RWPE2 (cell line): Measurements from ENCODE around the gene LSM4.

Experiments used
- ATAC-seq: fragments of 200-7000 bp; cut with Tn5 transposase; 3 replicates; pipeline ENCODE4 v1.9.1; 2021; ENCODE audit warnings: low read depth
- DNase-seq: peaks from one replicate; pipeline ENCODE4 v3.0.0-alpha.2; 2020; ENCODE audit warnings: low spot score
- H3K27ac ChIP-seq: fragments of 450-650 bp; 2 replicates; pipeline ENCODE4 v1.5.1; 2017; ENCODE audit warnings: mild to moderate bottlenecking; ENCODE audit not compliant: poor library complexity, severe bottlenecking
- H3K27me3 ChIP-seq: fragments of 250-450 bp; sonication (Bioruptor Pico); 2 replicates; pipeline ENCODE4 v1.5.1; 2021; ENCODE audit warnings: mild to moderate bottlenecking, moderate library complexity; ENCODE audit not compliant: insufficient read depth, poor library complexity, severe bottlenecking
- H3K36me3 ChIP-seq: fragments of 250-450 bp; sonication (Bioruptor Pico); 2 replicates; pipeline ENCODE4 v1.5.1; 2020; ENCODE audit warnings: low read depth, mild to moderate bottlenecking, moderate library complexity
- H3K4me1 ChIP-seq: fragments of 250-450 bp; sonication (Bioruptor Pico); 2 replicates; pipeline ENCODE4 v1.5.1; 2021; ENCODE audit warnings: mild to moderate bottlenecking, moderate library complexity; ENCODE audit not compliant: insufficient read depth, poor library complexity, severe bottlenecking
- H3K4me3 ChIP-seq: fragments of 250-450 bp; sonication (Bioruptor Pico); 2 replicates; pipeline ENCODE4 v1.5.1; 2021; ENCODE audit warnings: mild to moderate bottlenecking, moderate library complexity; ENCODE audit not compliant: severe bottlenecking
- H3K9me3 ChIP-seq: fragments of 250-450 bp; sonication (Bioruptor Pico); 2 replicates; pipeline ENCODE4 v1.5.1; 2021; ENCODE audit warnings: mild to moderate bottlenecking, moderate library complexity; ENCODE audit not compliant: severe bottlenecking
- TF ChIP-seq, protein P1 (sequence below): fragments of 450-650 bp; IDR thresholded peaks from one replicate; pipeline ENCODE4 v1.5.1; 2017; ENCODE audit warnings: mild to moderate bottlenecking, moderate library complexity; ENCODE audit not compliant: poor library complexity, severe bottlenecking

The LSM4 gene

DNA sequence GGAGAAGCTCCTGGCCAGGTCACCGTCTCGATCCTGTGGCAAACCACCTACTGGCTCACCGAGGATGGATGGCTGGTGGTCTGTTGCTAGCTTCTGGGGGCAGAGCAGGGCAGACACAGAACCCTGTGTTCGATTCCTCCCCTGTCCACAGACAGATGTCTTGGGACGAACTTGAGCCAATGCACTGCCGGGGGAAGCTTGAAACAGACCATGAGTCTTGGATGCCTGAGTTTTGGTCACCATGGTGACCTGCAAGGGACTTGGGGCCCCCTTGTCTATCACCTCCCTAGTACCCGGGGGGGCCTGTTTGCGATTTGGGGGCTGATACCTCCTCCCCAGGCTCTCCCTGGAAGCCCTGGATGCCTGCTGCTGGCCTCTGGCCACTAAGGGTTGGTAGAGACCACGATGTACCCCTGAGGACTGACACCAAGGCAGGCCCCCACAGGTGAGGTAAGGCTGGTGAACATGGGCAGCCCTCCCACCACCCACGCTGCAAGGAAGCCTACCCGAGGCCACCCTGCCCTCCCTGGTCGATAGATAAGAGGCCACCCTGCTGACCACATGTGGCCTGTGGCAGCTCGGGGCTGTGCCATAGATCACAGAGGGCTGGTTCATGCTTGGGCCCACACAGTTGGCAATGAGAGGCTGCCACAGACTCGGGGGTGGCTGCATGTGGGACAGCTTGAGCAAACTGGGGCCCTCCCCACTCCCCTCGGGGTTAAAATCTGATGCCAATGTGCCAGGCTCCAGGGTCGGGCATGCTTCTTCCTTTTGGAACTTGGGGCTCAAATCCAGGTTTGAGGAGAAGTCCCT, 59.3 kb downstream of the LSM4 start:
- Histone ChIP-seq H3K4me1 (no peaks in the 10 kb centered on the region), H3K27me3 (no peaks in the 10 kb centered on the region), H3K27ac (no peak overlapping the region), H3K36me3 (no peaks in the 10 kb centered on the region), H3K9me3 (no peaks in the 10 kb centered on the region), H3K4me3 (no peak overlapping the region)
- no peak for DNase-seq
- TF ChIP-seq, protein P1, sequence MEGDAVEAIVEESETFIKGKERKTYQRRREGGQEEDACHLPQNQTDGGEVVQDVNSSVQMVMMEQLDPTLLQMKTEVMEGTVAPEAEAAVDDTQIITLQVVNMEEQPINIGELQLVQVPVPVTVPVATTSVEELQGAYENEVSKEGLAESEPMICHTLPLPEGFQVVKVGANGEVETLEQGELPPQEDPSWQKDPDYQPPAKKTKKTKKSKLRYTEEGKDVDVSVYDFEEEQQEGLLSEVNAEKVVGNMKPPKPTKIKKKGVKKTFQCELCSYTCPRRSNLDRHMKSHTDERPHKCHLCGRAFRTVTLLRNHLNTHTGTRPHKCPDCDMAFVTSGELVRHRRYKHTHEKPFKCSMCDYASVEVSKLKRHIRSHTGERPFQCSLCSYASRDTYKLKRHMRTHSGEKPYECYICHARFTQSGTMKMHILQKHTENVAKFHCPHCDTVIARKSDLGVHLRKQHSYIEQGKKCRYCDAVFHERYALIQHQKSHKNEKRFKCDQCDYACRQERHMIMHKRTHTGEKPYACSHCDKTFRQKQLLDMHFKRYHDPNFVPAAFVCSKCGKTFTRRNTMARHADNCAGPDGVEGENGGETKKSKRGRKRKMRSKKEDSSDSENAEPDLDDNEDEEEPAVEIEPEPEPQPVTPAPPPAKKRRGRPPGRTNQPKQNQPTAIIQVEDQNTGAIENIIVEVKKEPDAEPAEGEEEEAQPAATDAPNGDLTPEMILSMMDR: no peak
- no peak for ATAC-seq

DNA sequence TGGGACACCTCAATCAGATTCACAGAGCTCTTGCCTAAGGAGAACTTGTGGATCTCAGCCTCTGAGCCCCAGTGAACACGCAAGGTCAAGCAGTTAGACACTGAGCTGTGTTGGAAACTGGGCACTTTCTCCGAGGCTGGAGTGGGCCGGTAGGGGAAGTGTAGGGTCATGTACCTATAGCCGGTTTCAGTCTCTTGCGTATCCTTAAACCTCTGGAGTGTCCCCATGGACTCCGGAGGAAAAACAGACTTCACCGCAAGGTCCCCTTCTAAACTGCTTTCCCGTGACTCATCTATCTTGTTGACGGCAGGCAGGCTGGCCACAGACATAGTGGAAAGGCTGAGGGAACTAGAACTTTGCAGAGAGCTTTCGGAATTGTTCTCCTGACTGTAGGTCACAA, 60.0 kb downstream of the LSM4 start:
- H3K4me1 ChIP-seq: no peaks in the 10 kb centered on the region
- TF ChIP-seq, protein P1: no peak
- no peaks in the 10 kb centered on the region for H3K36me3 ChIP-seq
- ATAC-seq (no peak), DNase-seq (no peak)
- no peak overlapping the region for H3K4me3 ChIP-seq
- no peaks in the 10 kb centered on the region for H3K27me3 ChIP-seq
- H3K9me3 ChIP-seq: no peaks in the 10 kb centered on the region
- H3K27ac ChIP-seq: no peak overlapping the region

DNA sequence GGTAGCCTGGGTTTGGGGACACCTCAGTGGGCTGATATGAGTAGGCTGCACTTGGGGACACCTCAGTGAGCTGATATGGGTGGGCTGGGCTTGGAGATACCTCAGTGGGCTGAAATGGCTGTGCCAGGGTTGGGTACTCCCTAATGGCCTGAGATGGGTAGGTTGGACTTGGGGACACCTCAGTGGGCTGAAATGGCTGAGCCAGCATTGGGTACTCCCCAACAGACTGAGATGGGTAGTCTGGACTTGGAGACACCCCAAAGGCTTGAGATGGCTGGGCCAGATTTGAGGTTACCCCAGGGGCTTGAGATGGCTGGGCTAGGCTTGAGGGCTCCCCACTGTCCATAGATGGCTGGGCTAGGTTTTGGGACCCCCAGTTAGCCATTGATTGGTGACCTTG, 60.7 kb downstream of the LSM4 start:
- DNase-seq: no peak
- Histone ChIP-seq H3K27me3 (no peaks in the 10 kb centered on the region), H3K36me3 (no peaks in the 10 kb centered on the region), H3K4me3 (no peak overlapping the region), H3K27ac (no peak overlapping the region), H3K4me1 (no peaks in the 10 kb centered on the region), H3K9me3 (no peaks in the 10 kb centered on the region)
- TF ChIP-seq, protein P1: no peak
- ATAC-seq: no peak

DNA sequence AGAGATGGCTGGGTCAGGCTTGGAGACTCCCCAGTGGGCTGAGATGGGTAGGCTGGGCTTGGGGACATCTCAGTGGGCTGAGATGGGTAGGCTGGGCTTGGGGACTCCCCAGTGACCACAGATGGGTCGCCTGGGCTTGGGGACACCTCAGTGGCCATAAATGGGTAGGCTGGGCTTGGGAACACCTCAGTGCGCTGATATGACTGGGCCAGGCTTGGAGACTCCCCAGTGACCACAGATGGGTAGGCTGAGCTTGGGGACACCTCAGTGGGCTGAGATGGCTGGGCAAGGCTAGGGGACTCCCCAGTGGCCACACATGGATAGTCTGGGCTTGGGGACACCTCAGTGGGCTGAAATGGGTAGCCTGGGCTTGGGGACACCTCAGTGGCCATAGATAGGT, 61.4 kb downstream of the LSM4 start:
- ATAC-seq: no peak

More for the DNA sequence above, 61.4 kb downstream of the LSM4 start:
- H3K36me3 ChIP-seq: no peaks in the 10 kb centered on the region
- H3K27me3 ChIP-seq: no peaks in the 10 kb centered on the region
- DNase-seq: no peak
- TF ChIP-seq, protein P1: no peak
- H3K4me1 ChIP-seq: no peaks in the 10 kb centered on the region
- H3K27ac ChIP-seq: no peak overlapping the region
- no peak overlapping the region for H3K4me3 ChIP-seq
- H3K9me3 ChIP-seq: no peaks in the 10 kb centered on the region
